Mononuclear cell (primary cell): ENCODE data around the gene TMEM132A. TPM values are rescaled to one million over a fixed set of nuclear protein-coding genes. Genes with fewer than 3 reads are reported as not detected.

Source experiments
- H3K27me3 ChIP-seq: 2 replicates; pipeline ENCODE4 v1.6.0; 2011; ENCODE audit warnings: low read length, control low read depth; ENCODE audit not compliant: insufficient read depth
- H3K4me1 ChIP-seq: 2 replicates; pipeline ENCODE4 v1.5.1; 2011; ENCODE audit warnings: mild to moderate bottlenecking, low read length, control low read depth; ENCODE audit not compliant: insufficient read depth
- H3K4me3 ChIP-seq: 2 replicates; pipeline ENCODE4 v1.5.1; 2011; ENCODE audit warnings: mild to moderate bottlenecking, low read length, moderate library complexity
- H3K9me3 ChIP-seq: 2 replicates; pipeline ENCODE4 v1.5.1; 2011; ENCODE audit warnings: low read depth, mild to moderate bottlenecking, control low read depth, low read length
- total RNA-seq: library from RNA; depleted of rRNA; stranded (reverse); fragments of >200 nt; gene quantifications from one replicate; pipeline ENCODE4 v1.2.3, GENCODE V29; 2012

The TMEM132A gene
- total RNA-seq, 1 donor: 0.42 TPM

DNA sequence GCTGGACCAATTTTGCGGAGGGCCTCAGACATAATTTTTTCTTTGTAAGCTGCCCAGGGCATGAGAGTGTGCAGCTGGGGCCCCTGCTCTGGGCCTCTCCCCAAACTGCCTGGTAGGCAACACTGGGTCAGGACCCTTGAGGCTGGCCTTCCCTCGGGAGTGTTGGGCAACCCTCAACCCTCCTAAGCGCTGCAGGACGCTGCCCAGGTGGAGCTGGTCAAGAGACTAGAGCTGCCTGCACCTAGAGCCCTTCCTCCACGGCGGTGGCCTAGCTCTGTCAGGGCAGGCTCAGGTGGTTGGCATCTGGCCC is 505 bp upstream of the TMEM132A start:
- Histone ChIP-seq H3K27me3 (peaks cover 33% of the 10 kb centered on the region), H3K9me3 (no peaks in the 10 kb centered on the region), H3K4me1 (peaks cover 33% of the 10 kb centered on the region), H3K4me3 (no peak overlapping the region)

DNA sequence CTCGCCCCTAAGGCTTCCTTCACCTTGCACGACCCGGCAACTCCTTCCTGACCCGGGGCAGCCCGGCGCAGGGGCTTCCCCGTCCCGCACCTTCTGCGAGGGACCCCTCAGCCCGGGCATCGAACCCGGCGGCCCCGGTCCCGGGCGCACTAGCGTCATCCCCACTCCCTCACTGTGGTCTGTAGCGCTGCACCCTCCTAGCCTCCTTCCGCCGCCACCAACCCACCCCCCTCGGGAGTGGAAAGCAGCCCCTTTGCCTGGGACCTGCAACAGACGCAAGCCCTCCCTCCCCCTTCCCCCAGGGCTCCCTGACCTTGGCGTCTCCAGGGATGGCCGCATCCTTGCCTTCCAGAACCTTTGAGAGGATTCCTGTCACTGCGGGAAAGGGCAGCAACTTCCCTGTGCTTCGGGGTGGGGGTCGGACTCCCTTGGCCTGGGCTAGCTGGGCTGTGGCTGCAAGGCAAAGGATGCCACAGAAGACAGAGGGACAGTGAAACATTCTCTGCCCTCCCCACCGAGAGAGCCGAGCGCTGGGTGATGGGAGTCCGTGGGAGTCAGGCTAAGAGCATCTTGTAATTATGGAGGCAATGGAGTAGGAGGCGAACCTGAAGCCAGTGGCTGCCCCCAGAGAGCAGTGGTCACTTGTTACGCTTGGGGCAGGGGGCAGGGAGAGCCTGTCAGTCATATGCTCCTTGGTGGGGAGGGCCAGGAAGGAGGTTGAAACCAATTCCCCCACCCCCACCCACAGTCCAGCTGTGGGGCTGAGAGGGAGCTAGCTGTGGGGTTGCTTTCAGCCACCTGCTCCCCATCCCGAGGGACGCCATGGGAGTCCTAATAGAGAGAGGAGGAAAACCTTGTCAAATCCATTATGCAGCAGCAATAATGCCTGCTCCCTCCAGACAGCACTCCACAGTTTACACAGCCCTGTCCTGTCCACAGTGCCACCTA is 920 bp downstream of the TMEM132A start:
- Histone ChIP-seq H3K4me1 (peaks cover 19% of the 10 kb centered on the region), H3K4me3 (peak overlapping the region; percentile 22), H3K27me3 (peaks cover 33% of the 10 kb centered on the region), H3K9me3 (no peaks in the 10 kb centered on the region)

- no peak overlapping the region for H3K4me3 ChIP-seq
- H3K4me1 ChIP-seq: peaks cover 19% of the 10 kb centered on the region
- no peaks in the 10 kb centered on the region for H3K9me3 ChIP-seq
- peaks cover 33% of the 10 kb centered on the region for H3K27me3 ChIP-seq
Observed at GRCh38 chr11:60925868-60926267, 1.6 kb downstream of the TMEM132A start.

DNA sequence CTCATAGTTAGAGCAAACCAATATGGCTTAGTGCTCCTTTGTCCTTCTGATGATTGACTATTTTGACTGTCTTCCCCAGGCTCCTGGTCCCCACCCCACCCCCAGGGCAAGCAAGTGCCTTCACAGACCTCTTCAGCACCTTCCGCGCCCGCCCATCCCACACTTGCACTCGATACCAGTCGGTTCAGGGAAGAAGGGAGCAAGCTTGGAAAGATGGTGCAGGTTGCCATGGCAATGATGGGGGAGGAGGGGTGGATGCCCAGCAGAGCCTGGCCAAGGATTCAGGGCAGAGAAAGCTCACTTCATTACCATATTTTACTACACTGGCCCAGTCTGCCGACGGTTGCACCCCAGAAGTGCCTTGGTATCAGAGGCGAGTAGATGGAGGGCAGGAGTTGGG is 2.2 kb downstream of the TMEM132A start:
- H3K9me3 ChIP-seq: no peaks in the 10 kb centered on the region
- no peak overlapping the region for H3K4me3 ChIP-seq
- H3K27me3 ChIP-seq: peaks cover 33% of the 10 kb centered on the region
- H3K4me1 ChIP-seq: peaks cover 23% of the 10 kb centered on the region

DNA sequence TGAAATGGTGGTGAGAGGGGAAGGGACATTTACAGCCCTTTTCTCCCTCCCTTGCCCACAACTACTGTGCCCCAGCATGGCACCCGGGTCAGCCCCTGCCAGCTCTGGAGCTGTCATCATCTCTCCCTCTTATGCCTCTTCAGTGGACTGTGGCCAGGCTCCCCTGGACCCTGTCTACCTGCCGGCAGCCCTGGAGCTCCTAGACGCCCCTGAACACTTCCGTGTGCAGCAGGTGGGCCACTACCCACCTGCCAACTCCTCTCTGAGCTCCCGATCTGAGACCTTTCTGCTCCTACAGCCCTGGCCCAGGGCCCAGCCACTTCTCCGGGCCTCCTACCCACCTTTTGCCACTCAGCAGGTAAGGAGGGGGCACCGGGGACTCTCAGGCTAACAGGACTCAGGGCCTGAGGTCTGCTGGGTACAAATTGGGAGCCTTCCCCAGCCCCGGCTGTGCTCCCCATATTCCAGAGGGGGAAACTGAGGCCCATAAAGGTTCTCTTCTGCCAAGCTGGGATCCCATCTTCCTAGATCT is 2.9 kb downstream of the TMEM132A start:
- Histone ChIP-seq H3K27me3 (peaks cover 33% of the 10 kb centered on the region), H3K4me1 (peaks cover 28% of the 10 kb centered on the region), H3K4me3 (no peak overlapping the region), H3K9me3 (no peaks in the 10 kb centered on the region)

- H3K4me3 ChIP-seq: no peak overlapping the region
- H3K4me1 ChIP-seq: peaks cover 29% of the 10 kb centered on the region
- H3K9me3 ChIP-seq: no peaks in the 10 kb centered on the region
- H3K27me3 ChIP-seq: peaks cover 33% of the 10 kb centered on the region
Observed at GRCh38 chr11:60927600-60927999, 3.3 kb downstream of the TMEM132A start.

DNA sequence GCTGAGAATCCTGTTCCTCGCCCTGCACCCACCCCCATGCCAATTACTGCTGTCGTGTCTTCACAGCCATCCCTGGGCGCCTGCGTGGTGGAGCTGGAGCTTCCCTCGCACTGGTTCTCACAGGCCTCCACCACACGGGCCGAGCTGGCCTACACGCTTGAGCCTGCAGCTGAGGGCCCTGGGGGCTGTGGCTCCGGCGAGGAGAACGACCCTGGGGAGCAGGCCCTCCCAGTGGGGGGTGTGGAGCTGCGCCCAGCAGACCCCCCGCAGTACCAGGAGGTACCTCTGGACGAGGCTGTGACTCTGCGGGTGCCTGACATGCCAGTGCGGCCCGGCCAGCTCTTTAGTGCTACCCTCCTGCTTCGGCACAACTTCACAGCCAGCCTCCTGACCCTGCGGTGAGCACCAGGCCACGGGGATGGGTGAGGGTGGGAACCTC is 4.3 kb downstream of the TMEM132A start:
- Histone ChIP-seq H3K4me1 (peaks cover 31% of the 10 kb centered on the region), H3K4me3 (no peak overlapping the region), H3K9me3 (no peaks in the 10 kb centered on the region), H3K27me3 (peaks cover 31% of the 10 kb centered on the region)

GRCh38 chr11:60929764-60930163 is 5.5 kb downstream of the TMEM132A start:
- Histone ChIP-seq H3K4me3 (no peak overlapping the region), H3K27me3 (peaks cover 21% of the 10 kb centered on the region), H3K4me1 (peaks cover 21% of the 10 kb centered on the region), H3K9me3 (no peaks in the 10 kb centered on the region)

DNA sequence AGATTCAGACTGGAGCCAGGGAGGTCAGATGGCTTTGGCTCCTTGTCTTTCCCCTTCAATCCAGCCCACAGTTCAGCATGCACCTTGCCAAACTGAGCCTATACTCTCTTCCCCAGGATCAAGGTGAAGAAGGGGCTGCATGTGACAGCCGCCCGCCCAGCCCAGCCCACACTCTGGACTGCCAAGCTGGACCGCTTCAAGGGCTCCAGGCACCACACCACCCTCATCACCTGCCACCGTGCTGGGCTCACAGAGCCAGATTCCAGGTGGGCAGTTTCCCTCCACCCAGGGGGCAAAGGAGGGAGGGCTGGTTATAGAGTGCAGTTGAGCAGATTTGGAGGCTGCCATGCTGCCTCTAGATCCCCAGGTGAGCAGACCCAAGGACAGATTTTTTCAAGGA is 6.1 kb downstream of the TMEM132A start:
- peaks cover 15% of the 10 kb centered on the region for H3K4me1 ChIP-seq
- no peak overlapping the region for H3K4me3 ChIP-seq
- peaks cover 15% of the 10 kb centered on the region for H3K27me3 ChIP-seq
- no peaks in the 10 kb centered on the region for H3K9me3 ChIP-seq

- Histone ChIP-seq H3K4me1 (peaks cover 14% of the 10 kb centered on the region), H3K27me3 (peaks cover 1% of the 10 kb centered on the region), H3K4me3 (no peak overlapping the region), H3K9me3 (no peaks in the 10 kb centered on the region)
Observed at GRCh38 chr11:60931917-60932316, 7.7 kb downstream of the TMEM132A start.

DNA sequence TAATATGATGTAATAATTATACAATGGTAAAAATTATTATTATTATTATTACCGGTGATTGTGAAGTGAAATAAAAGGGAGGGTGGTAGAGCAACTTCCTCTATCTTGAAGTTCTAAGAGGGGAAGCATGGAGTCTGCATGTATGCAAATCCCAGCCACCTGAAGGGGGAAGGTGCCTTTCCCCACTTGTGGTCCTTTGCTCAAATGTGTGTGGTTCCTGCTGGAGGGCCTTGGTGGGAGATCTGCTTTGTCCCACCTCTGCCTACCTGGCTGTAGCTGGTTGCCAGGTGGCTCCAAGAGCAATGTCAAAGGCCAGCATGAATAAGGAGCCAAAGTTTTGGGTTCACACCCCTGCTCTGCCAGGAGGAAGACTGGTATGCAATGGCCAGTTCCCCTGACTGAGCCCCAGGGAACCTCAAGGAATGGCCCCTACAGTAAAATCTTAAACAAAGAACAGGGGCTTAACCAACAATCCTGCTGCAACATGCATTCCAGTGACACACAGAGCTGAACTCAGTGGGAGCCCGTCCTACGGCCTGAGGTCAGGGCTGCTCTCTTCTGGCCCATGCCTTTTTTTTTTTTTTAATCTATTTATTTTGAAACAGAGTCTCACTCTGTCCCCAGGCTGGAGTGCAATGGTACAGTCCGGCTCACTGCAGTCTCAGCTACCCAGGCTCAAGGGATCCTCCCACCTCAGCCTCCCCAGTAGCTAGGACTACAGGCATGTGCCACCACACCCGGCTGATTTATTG is 8.5 kb downstream of the TMEM132A start:
- H3K4me1 ChIP-seq: peaks cover 14% of the 10 kb centered on the region
- H3K4me3 ChIP-seq: no peak overlapping the region
- no peaks in the 10 kb centered on the region for H3K9me3 ChIP-seq
- H3K27me3 ChIP-seq: no peaks in the 10 kb centered on the region

- Histone ChIP-seq H3K9me3 (no peaks in the 10 kb centered on the region), H3K4me3 (no peak overlapping the region), H3K4me1 (peaks cover 14% of the 10 kb centered on the region), H3K27me3 (no peaks in the 10 kb centered on the region)
Observed at GRCh38 chr11:60933416-60934123, 9.3 kb downstream of the TMEM132A start.

DNA sequence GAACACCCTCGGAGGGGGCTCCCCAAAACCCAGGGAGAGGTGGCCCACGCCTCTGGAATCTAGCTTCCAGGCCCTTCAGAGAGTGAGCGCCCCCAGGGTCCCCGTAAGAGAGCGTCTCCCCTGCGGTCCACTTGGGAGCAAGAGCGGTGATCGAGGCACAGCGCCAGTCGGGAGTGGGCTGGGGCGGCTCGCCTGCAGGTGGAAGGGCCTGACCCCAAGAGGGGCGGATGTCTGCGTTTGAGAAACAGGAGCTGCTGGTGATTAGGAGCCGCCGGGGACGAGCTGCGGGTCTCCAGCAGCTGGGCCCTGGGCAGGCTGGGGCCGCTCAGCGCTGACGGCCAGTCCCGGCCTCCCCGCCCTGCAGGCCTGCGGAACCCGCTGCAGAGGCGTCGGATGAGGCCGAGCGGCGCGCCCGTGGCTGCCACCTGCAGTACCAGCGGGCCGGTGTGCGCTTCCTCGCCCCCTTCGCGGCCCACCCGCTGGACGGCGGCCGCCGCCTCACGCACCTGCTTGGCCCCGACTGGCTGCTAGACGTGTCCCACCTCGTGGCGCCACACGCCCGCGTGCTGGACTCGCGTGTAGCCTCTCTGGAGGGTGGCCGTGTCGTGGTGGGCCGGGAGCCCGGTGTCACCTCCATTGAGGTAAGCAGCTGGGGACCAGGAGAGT is 10.0 kb downstream of the TMEM132A start:
- H3K4me1 ChIP-seq: peaks cover 14% of the 10 kb centered on the region
- H3K27me3 ChIP-seq: no peaks in the 10 kb centered on the region
- H3K9me3 ChIP-seq: no peaks in the 10 kb centered on the region

DNA sequence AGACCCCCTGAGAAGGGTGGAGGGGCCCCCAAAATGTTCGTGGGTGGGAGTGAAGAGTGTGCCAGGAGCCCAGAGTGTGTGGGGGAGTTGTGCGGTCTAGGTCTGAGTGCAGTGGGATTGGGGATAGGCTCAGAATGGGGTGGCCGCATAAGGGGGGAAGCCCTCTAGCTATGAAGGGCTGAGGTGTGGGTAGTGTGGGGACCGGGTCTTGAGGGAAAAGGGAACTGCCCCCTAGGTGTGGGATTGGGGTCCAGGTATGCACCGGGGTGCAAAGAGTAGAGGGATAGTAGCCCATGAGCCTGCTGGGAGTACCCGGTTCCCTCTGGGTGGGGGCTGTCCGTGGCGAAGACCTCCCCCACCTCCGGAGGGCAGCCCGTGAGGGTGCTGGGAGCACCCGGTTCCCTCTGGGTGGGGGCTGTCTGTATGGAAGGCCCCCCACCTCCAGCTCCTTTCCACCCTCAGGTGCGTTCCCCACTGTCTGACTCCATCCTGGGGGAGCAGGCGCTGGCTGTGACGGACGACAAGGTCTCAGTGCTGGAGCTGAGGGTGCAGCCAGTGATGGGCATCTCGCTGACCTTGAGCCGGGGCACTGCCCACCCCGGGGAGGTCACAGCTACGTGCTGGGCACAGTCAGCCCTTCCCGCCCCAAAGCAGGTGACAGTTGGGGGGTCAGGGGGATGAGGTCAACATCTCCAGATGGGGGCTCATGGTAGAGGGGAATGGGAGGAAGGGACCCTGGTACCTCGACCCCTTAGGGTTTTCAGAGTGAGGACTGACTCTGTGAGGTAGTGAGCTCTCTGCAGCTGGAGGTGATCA is 10.7 kb downstream of the TMEM132A start:
- H3K9me3 ChIP-seq: no peaks in the 10 kb centered on the region
- H3K4me1 ChIP-seq: peaks cover 14% of the 10 kb centered on the region
- no peak overlapping the region for H3K4me3 ChIP-seq
- H3K27me3 ChIP-seq: no peaks in the 10 kb centered on the region

More for the DNA sequence above, 10.0 kb downstream of the TMEM132A start:
- no peak overlapping the region for H3K4me3 ChIP-seq
